HEK293T (cell line): ENCODE results near the gene FARP1.

Experiments
- FOXM1 ChIP-seq: fragments of 450-650 bp; IDR thresholded peaks from 2 replicates; pipeline ENCODE4 v1.6.1; 2017; ENCODE audit warnings: mild to moderate bottlenecking, borderline replicate concordance
- SP1 ChIP-seq: fragments of 450-650 bp; IDR thresholded peaks from 2 replicates; pipeline ENCODE4 v1.6.1; 2017
- SUZ12 ChIP-seq: fragments of 450-650 bp; IDR thresholded peaks from 2 replicates; pipeline ENCODE4 v1.6.1; 2016; ENCODE audit warnings: mild to moderate bottlenecking

GRCh38 chr13:98487016-98487415 lies 344.1 kb downstream of the FARP1 start:
- TF ChIP-seq SUZ12 (no peak), SP1 (no peak), FOXM1 (no peak)
